ENCODE measurements around the gene SEMA4F. TPM values are rescaled to one million over a fixed set of nuclear protein-coding genes. Genes with fewer than 3 reads are reported as not detected.
A peak's percentile ranks its signal among the peaks of the same experiment; 100 is the strongest.

The SEMA4F gene
- total RNA-seq, 2 experiments from 2014 or later = 6.8 to 7.3 TPM

GRCh38 chr2:74715081-74715791 lies 61.2 kb downstream of the SEMA4F start:
- no peaks in the 10 kb centered on the region for H3K36me3 Mint-ChIP-seq (ENCODE audit: low read depth)
- intact Hi-C loops (cut with DNase I, micrococcal nuclease) = loop anchor here (1.0 to 5.0 kb wide), 2 partner anchors 117 to 161 kb away; partner anchors contain the start of gene HK2 (in 1 of the 2)
- peaks cover 9 to 26% of the 10 kb centered on the region in 2 experiments for H3K27me3 ChIP-seq (ENCODE audit: control insufficient read depth in 1 of 2, insufficient read depth in 2 of 2, low read length in 2 of 2)
- no peaks in the 10 kb centered on the region for H3K9me3 Mint-ChIP-seq
- POLR2A ChIA-PET = interaction anchor here (0.7 to 1.5 kb wide), 5 partner anchors 119 to 162 kb away, joined by 3 to 6 read pairs (median 3); partner anchors contain the start of gene HK2
- H3K4me1 ChIP-seq (ENCODE audit: insufficient read depth, low read length) = peaks cover 5% of the 10 kb centered on the region
- H3K27ac ChIP-seq (ENCODE audit: low read depth in 1 of 2, low read length in 2 of 2) = no peak overlapping the region
- H3K4me3 ChIP-seq (ENCODE audit: low read length) = peak overlapping the region; percentile 35
- H3K4me3 Mint-ChIP-seq = peak overlapping the region; percentile 86
- no peak overlapping the region for H3K27ac Mint-ChIP-seq
- no peaks in the 10 kb centered on the region for H3K9me3 ChIP-seq (ENCODE audit: control insufficient read depth in 1 of 2, insufficient read depth in 1 of 2, low read length in 2 of 2)
- H3K4me1 Mint-ChIP-seq (ENCODE audit: low read depth) = peaks cover 9% of the 10 kb centered on the region
- CTCF ChIA-PET = interaction anchor here (0.7 to 2.7 kb wide), 11 partner anchors 11 to 168 kb away, joined by 3 to 8 read pairs (median 5); partner anchors contain the start of gene HK2
- DNase-seq (peak; percentile 62 to 87 (median 74)), ATAC-seq (ENCODE audit: poor library complexity) (peak; percentile 91)
- no peaks in the 10 kb centered on the region for H3K36me3 ChIP-seq (ENCODE audit: insufficient read depth, low read length)
- H3K27me3 Mint-ChIP-seq = peaks cover 12% of the 10 kb centered on the region
- TF ChIP-seq CTCF (IDR thresholded peaks at IDR 0.05) = peak; percentile 82

GRCh38 chr2:74715880-74716279 lies 61.8 kb downstream of the SEMA4F start:
- Mint-ChIP-seq H3K4me1 (ENCODE audit: low read depth) (peaks cover 9% of the 10 kb centered on the region), H3K27ac (no peak overlapping the region), H3K36me3 (ENCODE audit: low read depth) (no peaks in the 10 kb centered on the region), H3K9me3 (no peaks in the 10 kb centered on the region), H3K27me3 (peaks cover 12% of the 10 kb centered on the region), H3K4me3 (peak overlapping the region; percentile 81)
- Histone ChIP-seq H3K9me3 (ENCODE audit: control insufficient read depth in 1 of 2, insufficient read depth in 1 of 2, low read length in 2 of 2) (no peaks in the 10 kb centered on the region), H3K4me1 (ENCODE audit: insufficient read depth, low read length) (peaks cover 5% of the 10 kb centered on the region), H3K27me3 (ENCODE audit: control insufficient read depth in 1 of 2, insufficient read depth in 2 of 2, low read length in 2 of 2) (peaks cover 9 to 26% of the 10 kb centered on the region in 2 experiments), H3K4me3 (ENCODE audit: low read length) (peak overlapping the region; percentile 35), H3K36me3 (ENCODE audit: insufficient read depth, low read length) (no peaks in the 10 kb centered on the region), H3K27ac (ENCODE audit: low read depth in 1 of 2, low read length in 2 of 2) (no peak overlapping the region)
- TF ChIP-seq CTCF (IDR thresholded peaks at IDR 0.05) = no peak
- intact Hi-C loops (cut with DNase I, micrococcal nuclease) = loop anchor here (1.0 to 5.0 kb wide), 2 partner anchors 116 to 160 kb away; partner anchors contain the start of gene HK2 (in 1 of the 2)
- DNase-seq (no peak), ATAC-seq (ENCODE audit: poor library complexity) (no peak)
- CTCF ChIA-PET = interaction anchor here (0.8 to 2.7 kb wide), 9 partner anchors 10 to 161 kb away, joined by 3 to 8 read pairs (median 5); partner anchors contain the start of gene HK2
- POLR2A ChIA-PET = interaction anchor here (1.1 to 1.3 kb wide), 3 partner anchors 118 to 134 kb away, joined by 3 to 6 read pairs (median 5); partner anchors contain the start of gene HK2

GRCh38 chr2:74719066-74719465 lies 65.0 kb downstream of the SEMA4F start:
- H3K9me3 ChIP-seq (ENCODE audit: control insufficient read depth in 1 of 2, insufficient read depth in 1 of 2, low read length in 2 of 2) = no peaks in the 10 kb centered on the region
- Mint-ChIP-seq H3K4me3 (no peak overlapping the region), H3K4me1 (ENCODE audit: low read depth) (peaks cover 9% of the 10 kb centered on the region), H3K27ac (no peak overlapping the region), H3K9me3 (no peaks in the 10 kb centered on the region), H3K36me3 (ENCODE audit: low read depth) (no peaks in the 10 kb centered on the region), H3K27me3 (peaks cover 22% of the 10 kb centered on the region)
- no peak overlapping the region for H3K4me3 ChIP-seq (ENCODE audit: low read length)
- peaks cover 5% of the 10 kb centered on the region for H3K4me1 ChIP-seq (ENCODE audit: insufficient read depth, low read length)
- CTCF ChIA-PET = no interaction called here
- peaks cover 9 to 26% of the 10 kb centered on the region in 2 experiments for H3K27me3 ChIP-seq (ENCODE audit: control insufficient read depth in 1 of 2, insufficient read depth in 2 of 2, low read length in 2 of 2)
- TF ChIP-seq CTCF (IDR thresholded peaks at IDR 0.05) = no peak
- no peak overlapping the region for H3K27ac ChIP-seq (ENCODE audit: low read depth in 1 of 2, low read length in 2 of 2)
- no peak for DNase-seq
- no peaks in the 10 kb centered on the region for H3K36me3 ChIP-seq (ENCODE audit: insufficient read depth, low read length)
- intact Hi-C loops (cut with DNase I, micrococcal nuclease) = loop anchor here in 1 of 2 experiments (5.0 kb wide), 1 partner anchor 113 kb away; the partner anchor contains the start of gene HK2
- POLR2A ChIA-PET = no interaction called here
- no peak for ATAC-seq (ENCODE audit: poor library complexity)

Data from CD4-positive, alpha-beta T cell (primary cell).